ENCODE data around the gene VAV3.
"Not testable (repeated sequence)": the region's sequence is repeated elsewhere in the genome, so short reads cannot be mapped to it uniquely, and the experiment has no call there.

Gene VAV3, protein sequence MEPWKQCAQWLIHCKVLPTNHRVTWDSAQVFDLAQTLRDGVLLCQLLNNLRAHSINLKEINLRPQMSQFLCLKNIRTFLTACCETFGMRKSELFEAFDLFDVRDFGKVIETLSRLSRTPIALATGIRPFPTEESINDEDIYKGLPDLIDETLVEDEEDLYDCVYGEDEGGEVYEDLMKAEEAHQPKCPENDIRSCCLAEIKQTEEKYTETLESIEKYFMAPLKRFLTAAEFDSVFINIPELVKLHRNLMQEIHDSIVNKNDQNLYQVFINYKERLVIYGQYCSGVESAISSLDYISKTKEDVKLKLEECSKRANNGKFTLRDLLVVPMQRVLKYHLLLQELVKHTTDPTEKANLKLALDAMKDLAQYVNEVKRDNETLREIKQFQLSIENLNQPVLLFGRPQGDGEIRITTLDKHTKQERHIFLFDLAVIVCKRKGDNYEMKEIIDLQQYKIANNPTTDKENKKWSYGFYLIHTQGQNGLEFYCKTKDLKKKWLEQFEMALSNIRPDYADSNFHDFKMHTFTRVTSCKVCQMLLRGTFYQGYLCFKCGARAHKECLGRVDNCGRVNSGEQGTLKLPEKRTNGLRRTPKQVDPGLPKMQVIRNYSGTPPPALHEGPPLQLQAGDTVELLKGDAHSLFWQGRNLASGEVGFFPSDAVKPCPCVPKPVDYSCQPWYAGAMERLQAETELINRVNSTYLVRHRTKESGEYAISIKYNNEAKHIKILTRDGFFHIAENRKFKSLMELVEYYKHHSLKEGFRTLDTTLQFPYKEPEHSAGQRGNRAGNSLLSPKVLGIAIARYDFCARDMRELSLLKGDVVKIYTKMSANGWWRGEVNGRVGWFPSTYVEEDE

GRCh38 chr1:107965110-107965991 is at the start of gene VAV3:
Gene VAV3, minus strand, starts transcription at chr1:107965180. Its CDS starts 311 bp downstream, at chr1:107964869.
- DNase-seq (ENCODE audit: low spot score): peak; percentile 91

DNA sequence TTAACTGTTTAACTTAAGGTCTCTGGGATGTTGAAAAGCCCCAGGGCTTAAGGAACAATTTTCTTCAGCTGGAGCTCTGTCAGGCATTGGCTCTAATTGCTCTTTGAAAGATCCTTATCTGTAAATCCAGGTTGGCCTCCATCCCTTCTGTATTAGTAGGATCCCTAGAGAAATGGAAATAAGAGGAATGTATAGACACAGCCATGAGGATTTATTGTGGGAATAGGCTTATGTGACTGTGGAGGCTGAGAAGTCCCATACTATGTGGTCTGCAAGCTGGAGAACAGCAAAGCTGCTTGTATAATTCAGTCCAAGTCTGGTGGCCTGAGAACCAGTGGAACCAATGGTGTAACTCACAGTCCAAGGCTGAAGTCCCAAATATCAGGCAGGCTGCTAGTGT is 47.6 kb upstream of the VAV3 start:
- no peak for DNase-seq (ENCODE audit: low spot score)

DNA sequence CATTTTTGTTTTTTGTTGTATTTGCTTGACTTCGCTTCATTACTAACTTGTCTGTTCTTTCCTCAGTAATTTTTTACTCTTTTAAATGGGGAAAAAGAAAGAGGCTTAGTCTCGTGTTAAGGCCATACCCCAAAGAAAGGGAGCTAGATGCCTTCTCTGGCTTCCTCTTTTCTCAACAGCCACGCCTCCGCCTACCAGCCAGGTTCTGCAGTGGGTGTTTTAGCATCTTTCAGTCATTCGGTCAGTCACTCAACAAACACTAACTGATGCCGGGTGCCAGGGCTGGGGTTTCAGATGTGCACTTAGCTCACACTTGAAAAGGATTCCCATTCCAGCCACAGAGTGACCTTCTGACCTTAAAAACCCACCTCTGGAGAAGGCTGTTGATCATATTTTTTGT is 46.3 kb upstream of the VAV3 start:
- no peak for DNase-seq (ENCODE audit: low spot score)

DNA sequence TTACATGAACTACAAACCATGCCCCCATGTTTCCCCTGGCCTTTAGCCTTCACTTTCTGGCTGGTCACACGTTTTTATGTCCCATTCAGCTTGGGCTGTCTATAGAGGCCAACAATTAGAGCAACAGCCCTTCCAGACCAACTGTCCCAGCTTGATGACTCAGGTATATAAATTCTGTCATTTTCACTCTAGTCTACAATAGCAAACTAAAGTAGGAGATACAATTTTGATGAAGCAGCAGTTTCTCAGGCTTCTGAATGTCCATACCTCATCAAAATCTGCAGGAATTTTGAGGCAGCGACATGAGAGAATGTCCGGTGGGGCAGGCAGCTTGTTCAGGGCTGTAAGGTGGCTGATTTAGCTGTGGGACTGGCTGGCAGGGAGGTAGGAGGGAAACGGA is 45.6 kb upstream of the VAV3 start:
- DNase-seq (ENCODE audit: low spot score): no peak

GRCh38 chr1:108009603-108010195 is 44.7 kb upstream of the VAV3 start:
- DNase-seq (ENCODE audit: low spot score): no peak

DNA sequence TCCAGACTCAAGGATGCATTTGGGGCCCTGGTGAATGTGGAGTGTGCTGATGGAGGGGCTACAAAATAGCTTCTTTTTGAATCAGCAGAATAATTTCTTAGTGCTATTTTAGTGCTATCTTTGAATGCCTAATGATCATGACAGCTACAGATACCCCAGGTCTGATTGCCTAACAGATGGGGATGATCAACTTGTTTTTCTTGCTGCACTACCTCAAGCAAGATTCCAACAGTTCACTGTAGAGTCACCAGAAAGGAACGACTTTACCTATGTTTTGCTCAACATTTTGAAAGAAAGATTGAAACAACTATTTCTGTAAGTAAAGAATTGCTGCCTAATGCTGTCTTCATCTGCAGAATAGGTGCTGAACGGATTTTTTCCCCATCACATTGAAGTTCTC is 42.6 kb upstream of the VAV3 start:
- DNase-seq (ENCODE audit: low spot score): no peak

GRCh38 chr1:108007070-108007469 is 42.1 kb upstream of the VAV3 start:
- no peak for DNase-seq (ENCODE audit: low spot score)

DNA sequence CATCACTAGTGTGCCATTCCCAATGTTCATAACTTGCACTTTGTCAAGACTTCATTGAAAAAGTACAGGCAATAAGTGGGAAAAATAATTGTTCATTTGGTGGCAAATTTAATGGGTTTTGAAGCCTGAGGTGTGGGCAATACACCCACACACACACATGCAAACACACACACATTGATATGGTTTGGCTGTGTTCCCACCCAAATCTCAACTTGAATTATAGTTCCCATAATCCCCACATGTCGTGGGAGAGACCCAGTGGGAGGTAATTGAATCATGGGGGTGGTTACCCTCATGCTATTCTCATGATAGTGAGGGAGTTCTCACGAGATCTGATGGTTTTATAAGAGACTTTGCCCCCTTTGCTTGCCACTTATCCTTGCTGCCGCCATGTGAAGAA is 39.9 kb upstream of the VAV3 start:
- DNase-seq (ENCODE audit: low spot score): not testable (repeated sequence)

GRCh38 chr1:108000620-108001111 is 35.7 kb upstream of the VAV3 start:
- DNase-seq (ENCODE audit: low spot score): no peak

GRCh38 chr1:108000184-108000583 is 35.2 kb upstream of the VAV3 start:
- no peak for DNase-seq (ENCODE audit: low spot score)

- DNase-seq (ENCODE audit: low spot score): no peak
Observed at GRCh38 chr1:107997866-107998265, 32.9 kb upstream of the VAV3 start.

DNA sequence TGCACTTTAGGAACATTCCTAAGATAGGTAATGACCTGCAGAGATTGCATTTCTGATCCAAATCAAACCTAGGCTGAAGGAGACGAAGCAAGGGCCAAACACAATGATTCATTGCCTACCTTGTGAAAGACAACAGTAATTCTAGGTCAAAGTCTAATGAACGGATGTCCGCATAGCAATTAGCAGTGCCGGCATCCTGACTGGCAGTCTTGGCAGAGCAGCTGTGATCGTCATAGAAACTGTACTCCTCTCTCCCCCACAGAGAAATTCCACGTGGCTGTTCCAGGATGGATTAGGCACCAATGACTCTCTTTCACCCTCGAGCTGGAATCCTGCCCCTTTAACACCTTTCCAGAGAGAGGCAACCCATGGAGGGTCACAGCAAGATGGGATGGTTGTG is 28.9 kb upstream of the VAV3 start:
- no peak for DNase-seq (ENCODE audit: low spot score)

GRCh38 chr1:107992347-107992746 is 27.4 kb upstream of the VAV3 start:
- no peak for DNase-seq (ENCODE audit: low spot score)

GRCh38 chr1:107991371-107992066 is 26.5 kb upstream of the VAV3 start:
- DNase-seq (ENCODE audit: low spot score): no peak

DNA sequence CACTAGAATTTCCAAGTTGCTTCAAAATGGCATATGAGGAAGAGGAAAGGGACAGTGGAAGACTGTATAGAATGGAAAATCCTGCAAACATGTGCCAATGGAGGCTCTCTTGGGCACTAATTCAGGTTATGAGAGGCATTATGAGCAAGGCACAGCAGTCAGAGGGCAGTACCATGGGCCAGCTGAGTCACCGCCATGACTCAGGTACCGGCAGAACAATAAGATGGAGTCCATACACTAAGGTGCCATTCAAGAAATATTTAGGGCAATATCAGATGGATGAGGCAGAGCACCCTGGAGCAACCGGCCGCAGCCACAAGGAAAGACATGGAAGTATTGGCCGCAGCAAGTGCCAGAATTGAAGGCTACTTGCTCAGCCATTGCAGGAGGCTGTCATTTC is 25.6 kb upstream of the VAV3 start:
- DNase-seq (ENCODE audit: low spot score): no peak

DNA sequence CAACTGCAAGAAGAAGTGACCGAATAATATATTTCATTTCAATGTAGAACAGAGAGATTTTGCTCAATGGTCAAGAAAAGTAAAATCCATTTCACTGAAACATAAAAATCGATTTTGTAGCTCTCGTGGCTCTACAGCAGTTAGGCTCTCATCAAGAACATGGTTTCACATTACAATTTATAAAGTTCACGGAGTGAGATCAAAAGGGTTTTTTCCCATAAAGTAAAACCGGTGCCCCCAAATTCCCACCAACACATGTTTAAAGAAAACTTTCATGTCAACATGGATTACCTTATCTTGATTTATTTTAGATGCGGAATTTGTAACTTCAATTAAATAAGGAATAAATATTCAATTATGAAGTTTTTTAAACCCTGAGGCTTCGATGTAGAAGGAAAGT is 16.3 kb upstream of the VAV3 start:
- DNase-seq (ENCODE audit: low spot score): no peak

DNA sequence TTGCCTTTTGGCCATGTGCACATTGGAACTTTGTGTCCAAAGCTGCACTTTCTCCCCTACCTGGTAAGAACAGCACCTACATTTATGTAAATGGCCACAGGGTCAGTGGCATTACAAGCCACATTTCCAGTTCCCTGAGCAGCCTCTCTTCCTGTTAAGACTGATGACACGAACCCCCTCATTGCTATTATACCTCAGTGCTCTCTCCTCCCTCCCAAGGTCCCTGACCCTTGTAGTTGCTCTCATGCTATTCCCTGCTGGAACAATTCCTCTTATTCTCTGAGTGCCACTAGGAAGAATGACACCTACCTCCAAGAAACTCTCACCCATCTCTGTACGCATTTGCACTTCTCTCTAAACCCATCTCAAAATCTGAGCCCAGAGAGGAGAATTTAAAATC is 14.9 kb upstream of the VAV3 start:
- DNase-seq (ENCODE audit: low spot score): no peak

DNA sequence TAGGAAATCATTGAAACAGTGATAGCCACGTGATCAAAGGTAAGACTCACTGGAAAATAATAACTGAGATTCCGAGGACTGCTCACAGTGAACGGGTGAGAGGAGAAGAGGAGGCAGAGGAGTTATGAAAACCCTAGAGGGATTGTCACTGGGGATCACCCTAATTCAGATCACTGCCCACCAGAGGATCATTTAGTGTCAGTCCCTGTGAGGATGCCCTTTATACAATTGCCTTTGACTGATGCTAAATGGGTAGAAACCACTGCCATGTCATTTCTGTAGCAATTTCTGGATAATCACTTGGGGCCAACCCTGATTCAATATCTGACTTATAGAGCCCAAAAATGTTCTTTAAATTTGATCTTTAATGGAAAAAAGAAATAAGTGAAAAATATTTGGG is 14.1 kb upstream of the VAV3 start:
- DNase-seq (ENCODE audit: low spot score): no peak

DNA sequence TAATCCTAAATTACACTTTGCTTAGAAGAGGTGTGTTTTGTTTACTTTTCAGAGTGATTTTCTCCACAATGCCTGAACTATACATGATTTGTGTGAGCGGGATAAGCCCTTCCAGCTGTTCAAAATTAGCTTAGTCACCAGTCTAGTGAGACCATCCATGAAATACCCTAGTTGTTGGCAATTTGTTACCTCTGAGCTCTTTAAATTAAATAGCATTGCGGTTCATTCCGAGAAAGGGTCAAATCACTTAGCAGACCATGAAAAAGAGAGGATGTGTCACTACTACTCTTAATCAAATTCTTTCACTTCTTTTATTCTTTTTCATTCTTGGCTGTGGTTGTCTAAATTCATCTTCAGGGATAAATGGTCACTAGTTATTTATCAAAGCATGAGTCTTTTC is 11.9 kb upstream of the VAV3 start:
- DNase-seq (ENCODE audit: low spot score): no peak

- DNase-seq (ENCODE audit: low spot score): no peak
Observed at GRCh38 chr1:107976431-107976830, 11.5 kb upstream of the VAV3 start.

DNA sequence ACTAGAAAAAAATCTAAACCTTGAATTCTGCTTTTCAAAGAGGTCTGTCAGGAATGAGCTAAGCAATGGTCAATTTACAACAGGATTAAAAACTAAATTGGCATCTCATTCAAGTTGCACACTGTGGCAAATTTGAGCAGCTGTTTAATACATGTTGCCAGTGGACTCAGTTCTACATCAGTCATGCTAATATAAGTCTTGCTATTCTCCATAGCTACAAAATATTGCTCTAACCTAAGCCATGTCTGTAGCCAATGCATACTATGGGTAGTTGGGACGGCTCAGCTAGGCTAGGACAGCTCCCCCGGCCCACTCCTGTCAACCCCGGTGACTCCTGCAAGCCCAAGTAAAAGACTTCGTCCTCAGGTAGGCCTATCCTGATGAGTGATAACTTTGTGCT is 10.9 kb upstream of the VAV3 start:
- DNase-seq (ENCODE audit: low spot score): no peak

Measured in ecto neural progenitor cell (in vitro differentiated cells).